Upper lobe of left lung (tissue), 4 donors: Measurements from ENCODE around the gene ARMS2.

Experiments
- EP300 ChIP-seq, 4 donors: sonication (generic); formaldehyde crosslinking; IDR thresholded peaks; one replicate each; pipeline ENCODE4 v1.5.1; 2017; ENCODE audit warnings: antibody characterized with exemption in 4 of 4, control low read depth in 2 of 4
- POLR2A ChIP-seq, 4 donors: fragments of 450-650 bp; IDR thresholded peaks; one replicate each; pipeline ENCODE4 v1.5.1; 2016 to 2017; ENCODE audit warnings: antibody characterized with exemption in 4 of 4, mild to moderate bottlenecking in 2 of 4
- TF ChIP-seq, protein P1 (sequence below), 6 experiments: fragments of 450-650 bp in 4 of 6; fragments of 200-600 bp in 2 of 6; sonication (generic) in 2 of 6; IDR thresholded peaks; one replicate each; pipeline ENCODE4 v1.5.1; 2016 to 2019; ENCODE audit warnings: antibody characterized with exemption in 6 of 6

DNA sequence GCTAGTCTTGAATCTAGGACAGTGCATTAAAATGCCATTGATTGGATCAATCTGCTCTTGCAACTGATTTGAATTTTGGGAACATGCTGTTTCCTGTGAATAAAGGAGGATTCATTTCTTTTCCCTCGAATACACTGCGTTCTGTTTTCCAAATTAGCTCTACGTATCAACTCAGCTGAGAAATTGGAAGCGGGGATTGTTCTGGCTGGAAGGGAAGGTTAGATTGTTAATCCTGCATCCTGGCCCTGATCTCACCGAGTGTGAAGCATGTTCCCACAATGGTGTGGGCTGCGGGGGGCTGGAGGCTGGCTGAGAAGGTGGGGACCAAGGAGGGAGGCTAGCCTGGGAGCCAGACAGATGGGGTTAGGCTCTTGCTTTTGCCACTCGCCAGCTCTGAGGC, 24.5 kb downstream of the ARMS2 start:
- TF ChIP-seq, protein P1, sequence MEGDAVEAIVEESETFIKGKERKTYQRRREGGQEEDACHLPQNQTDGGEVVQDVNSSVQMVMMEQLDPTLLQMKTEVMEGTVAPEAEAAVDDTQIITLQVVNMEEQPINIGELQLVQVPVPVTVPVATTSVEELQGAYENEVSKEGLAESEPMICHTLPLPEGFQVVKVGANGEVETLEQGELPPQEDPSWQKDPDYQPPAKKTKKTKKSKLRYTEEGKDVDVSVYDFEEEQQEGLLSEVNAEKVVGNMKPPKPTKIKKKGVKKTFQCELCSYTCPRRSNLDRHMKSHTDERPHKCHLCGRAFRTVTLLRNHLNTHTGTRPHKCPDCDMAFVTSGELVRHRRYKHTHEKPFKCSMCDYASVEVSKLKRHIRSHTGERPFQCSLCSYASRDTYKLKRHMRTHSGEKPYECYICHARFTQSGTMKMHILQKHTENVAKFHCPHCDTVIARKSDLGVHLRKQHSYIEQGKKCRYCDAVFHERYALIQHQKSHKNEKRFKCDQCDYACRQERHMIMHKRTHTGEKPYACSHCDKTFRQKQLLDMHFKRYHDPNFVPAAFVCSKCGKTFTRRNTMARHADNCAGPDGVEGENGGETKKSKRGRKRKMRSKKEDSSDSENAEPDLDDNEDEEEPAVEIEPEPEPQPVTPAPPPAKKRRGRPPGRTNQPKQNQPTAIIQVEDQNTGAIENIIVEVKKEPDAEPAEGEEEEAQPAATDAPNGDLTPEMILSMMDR (IDR thresholded peaks at IDR 0.05) = no peak
- no peak for TF ChIP-seq POLR2A (IDR thresholded peaks at IDR 0.05)
- TF ChIP-seq EP300 (IDR thresholded peaks at IDR 0.05) = no peak
